HG03520 (cell line): ENCODE results near the gene GALNT4.

Source experiments
- ATAC-seq: cut with Tn5 transposase; IDR thresholded peaks from one replicate; pipeline ENCODE4 v1.9.1; 2021; ENCODE audit warnings: mild to moderate bottlenecking, moderate library complexity; ENCODE audit not compliant: unreplicated experiment

Gene GALNT4

GRCh38 chr12:89494411-89495231 lies 30.0 kb downstream of the GALNT4 start:
- ATAC-seq = peak; percentile 55

- ATAC-seq = no peak
Observed at GRCh38 chr12:89493670-89494302, 30.8 kb downstream of the GALNT4 start.

GRCh38 chr12:89492883-89493282 lies 31.7 kb downstream of the GALNT4 start:
- no peak for ATAC-seq

- no peak for ATAC-seq
Observed at GRCh38 chr12:89490922-89491321, 33.7 kb downstream of the GALNT4 start.

GRCh38 chr12:89486264-89486663 lies 38.3 kb downstream of the GALNT4 start:
- ATAC-seq = no peak

GRCh38 chr12:89484470-89484869 lies 40.1 kb downstream of the GALNT4 start:
- ATAC-seq = no peak

GRCh38 chr12:89481213-89481914 lies 43.2 kb downstream of the GALNT4 start:
- no peak for ATAC-seq

GRCh38 chr12:89479982-89480381 lies 44.6 kb downstream of the GALNT4 start:
- ATAC-seq = no peak

- no peak for ATAC-seq
Observed at GRCh38 chr12:89477633-89478279, 46.8 kb downstream of the GALNT4 start.

- no peak for ATAC-seq
Observed at GRCh38 chr12:89476904-89477595, 47.5 kb downstream of the GALNT4 start.

GRCh38 chr12:89476232-89476631 lies 48.4 kb downstream of the GALNT4 start:
- ATAC-seq = no peak

- ATAC-seq = no peak
Observed at GRCh38 chr12:89475203-89475990, 49.2 kb downstream of the GALNT4 start.

GRCh38 chr12:89474615-89475014 lies 50.0 kb downstream of the GALNT4 start:
- ATAC-seq = no peak
